Measurements from ENCODE around the gene HMOX1. TPM values are rescaled to one million over a fixed set of nuclear protein-coding genes. Genes with fewer than 3 reads are reported as not detected.
A peak's percentile ranks its signal among the peaks of the same experiment; 100 is the strongest.

HMOX1 gene
- total and polyA plus RNA-seq, 8 donors, result 2.2 to 106 (median 11.4) TPM; not detected in 1

GRCh38 chr22:35406443-35406842 lies 25.5 kb downstream of the HMOX1 start:
- WGBS, 5 donors, result 89 to 94% (median 91%) methylated on average over 13 of the region's 13 CpGs
- H3K36me3 ChIP-seq, result peaks cover 47 to 87% (median 85%) of the 10 kb centered on the region in 4 donors
- no peak for DNase-seq

GRCh38 chr22:35407362-35407761 lies 26.5 kb downstream of the HMOX1 start:
- H3K4me1 ChIP-seq, result peaks cover 0 to 10% (median 0%) of the 10 kb centered on the region in 4 donors
- no peaks in the 10 kb centered on the region for H3K27me3 ChIP-seq
- intact Hi-C loops (cut with DNase I; ENCODE audit: low total_unique reads), result no loop called here
- H3K4me3 ChIP-seq, result no peak overlapping the region
- no peak overlapping the region for H3K27ac ChIP-seq
- no peaks in the 10 kb centered on the region for H3K9me3 ChIP-seq
- H3K36me3 ChIP-seq, result peaks cover 54 to 96% (median 94%) of the 10 kb centered on the region in 4 donors
- TF ChIP-seq EP300 (IDR thresholded peaks at IDR 0.05) (no peak), CTCF (IDR thresholded peaks at IDR 0.05) (no peak), POLR2A (IDR thresholded peaks at IDR 0.05) (no peak), POLR2AphosphoS5 (IDR thresholded peaks at IDR 0.05) (no peak)
- 71 to 96% (median 87%) methylated on average over 7 of the region's 7 CpGs for WGBS, 5 donors
- no peak for DNase-seq

More at GRCh38 chr22:35406443-35406842, 25.5 kb downstream of the HMOX1 start:
- no peak overlapping the region for H3K4me3 ChIP-seq
- peaks cover 0 to 19% (median 6%) of the 10 kb centered on the region in 4 donors for H3K4me1 ChIP-seq
- intact Hi-C loops (cut with DNase I; ENCODE audit: low total_unique reads), result no loop called here
- H3K27ac ChIP-seq, result no peak overlapping the region
- no peaks in the 10 kb centered on the region for H3K9me3 ChIP-seq
- TF ChIP-seq POLR2AphosphoS5 (IDR thresholded peaks at IDR 0.05), result no peak
- TF ChIP-seq POLR2A (IDR thresholded peaks at IDR 0.05), result no peak
- TF ChIP-seq CTCF (IDR thresholded peaks at IDR 0.05), result no peak
- no peak for TF ChIP-seq EP300 (IDR thresholded peaks at IDR 0.05)
- H3K27me3 ChIP-seq, result no peaks in the 10 kb centered on the region

GRCh38 chr22:35409783-35410662 lies 29.1 kb downstream of the HMOX1 start:
- intact Hi-C loops (cut with DNase I; ENCODE audit: low total_unique reads), result no loop called here
- Histone ChIP-seq H3K4me3 (no peak overlapping the region), H3K27ac (peak overlapping the region in 2 of 5 donors; percentile 64 to 65), H3K9me3 (no peaks in the 10 kb centered on the region), H3K27me3 (no peaks in the 10 kb centered on the region), H3K36me3 (peaks cover 65 to 100% (median 99%) of the 10 kb centered on the region in 4 donors), H3K4me1 (no peaks in the 10 kb centered on the region)
- DNase-seq, result peak in 1 of 2 donors; percentile 51
- 81 to 88% (median 85%) methylated on average over 16 of the region's 16 CpGs for WGBS, 5 donors
- TF ChIP-seq POLR2A (IDR thresholded peaks at IDR 0.05), result no peak
- TF ChIP-seq CTCF (IDR thresholded peaks at IDR 0.05), result no peak
- TF ChIP-seq EP300 (IDR thresholded peaks at IDR 0.05), result no peak
- no peak for TF ChIP-seq POLR2AphosphoS5 (IDR thresholded peaks at IDR 0.05)

GRCh38 chr22:35410663-35411034 lies 29.8 kb downstream of the HMOX1 start:
- Histone ChIP-seq H3K36me3 (peaks cover 71 to 100% (median 99%) of the 10 kb centered on the region in 4 donors), H3K27ac (peak overlapping the region in 2 of 5 donors; percentile 64 to 65), H3K9me3 (no peaks in the 10 kb centered on the region), H3K4me3 (no peak overlapping the region), H3K27me3 (no peaks in the 10 kb centered on the region), H3K4me1 (no peaks in the 10 kb centered on the region)
- 87 to 95% (median 88%) methylated on average over 2 to 6 of the region's 6 CpGs for WGBS, 5 donors
- no peak for TF ChIP-seq EP300 (IDR thresholded peaks at IDR 0.05)
- intact Hi-C loops (cut with DNase I; ENCODE audit: low total_unique reads), result no loop called here
- DNase-seq, result no peak

GRCh38 chr22:35411102-35411501 lies 30.2 kb downstream of the HMOX1 start:
- 80 to 87% (median 83%) methylated on average over 7 of the region's 7 CpGs for WGBS, 5 donors
- Histone ChIP-seq H3K36me3 (peaks cover 75 to 100% (median 100%) of the 10 kb centered on the region in 4 donors), H3K9me3 (no peaks in the 10 kb centered on the region), H3K27me3 (no peaks in the 10 kb centered on the region), H3K27ac (peak overlapping the region in 2 of 5 donors; percentile 64 to 65), H3K4me3 (no peak overlapping the region), H3K4me1 (no peaks in the 10 kb centered on the region)
- TF ChIP-seq CTCF (IDR thresholded peaks at IDR 0.05), result no peak
- TF ChIP-seq POLR2AphosphoS5 (IDR thresholded peaks at IDR 0.05), result no peak
- no peak for TF ChIP-seq POLR2A (IDR thresholded peaks at IDR 0.05)
- TF ChIP-seq EP300 (IDR thresholded peaks at IDR 0.05), result no peak
- intact Hi-C loops (cut with DNase I; ENCODE audit: low total_unique reads), result no loop called here
- DNase-seq, result no peak
